ENCODE data around the gene CARD9. TPM values are rescaled to one million over a fixed set of nuclear protein-coding genes. Genes with fewer than 3 reads are reported as not detected.
A peak's percentile ranks its signal among the peaks of the same experiment; 100 is the strongest.

CARD9 gene
- total RNA-seq, 4 donors from 2014 or later = 2.3 to 7.4 (median 3.3) TPM

GRCh38 chr9:136400038-136400834 lies 26.8 kb upstream of the CARD9 start, which contains the start of gene SNAPC4:
SNAPC4 (minus strand) TSS chr9:136400170; CDS start chr9:136398428, 1,742 bp downstream.
- Histone ChIP-seq H3K36me3 (peaks cover 56% of the 10 kb centered on the region), H3K4me1 (peaks cover 29% of the 10 kb centered on the region), H3K27me3 (no peaks in the 10 kb centered on the region), H3K4me3 (peak within 1 kb of the TSS; percentile 87), H3K27ac (no peak within 1 kb of the TSS), H3K9me3 (no peaks in the 10 kb centered on the region)
- TF ChIP-seq CTCF (IDR thresholded peaks at IDR 0.05) = peak; percentile 91 to 99
- TF ChIP-seq POLR2AphosphoS5 (IDR thresholded peaks at IDR 0.05) = no peak
- WGBS = 15% methylated on average over 12 of the region's 71 CpGs
- DNase-seq (ENCODE audit: low spot score in 2 of 2) = peak; percentile 82 to 86

GRCh38 chr9:136399176-136400037 lies 25.9 kb upstream of the CARD9 start:
- no peaks in the 10 kb centered on the region for H3K27me3 ChIP-seq
- 3% methylated on average over 16 of the region's 67 CpGs for WGBS
- no peak for TF ChIP-seq CTCF (IDR thresholded peaks at IDR 0.05)
- no peak for TF ChIP-seq POLR2A (IDR thresholded peaks at IDR 0.05)
- no peak for TF ChIP-seq EP300 (IDR thresholded peaks at IDR 0.05)
- no peak for TF ChIP-seq POLR2AphosphoS5 (IDR thresholded peaks at IDR 0.05)
- peaks cover 22% of the 10 kb centered on the region for H3K4me1 ChIP-seq
- H3K27ac ChIP-seq = no peak overlapping the region
- DNase-seq (ENCODE audit: low spot score in 2 of 2) = peak in 1 of 2 donors; percentile 66
- H3K4me3 ChIP-seq = peak overlapping the region; percentile 87
- H3K9me3 ChIP-seq = no peaks in the 10 kb centered on the region
- H3K36me3 ChIP-seq = peaks cover 56% of the 10 kb centered on the region

GRCh38 chr9:136398286-136398685 lies 24.8 kb upstream of the CARD9 start:
- DNase-seq (ENCODE audit: low spot score in 2 of 2) = peak in 1 of 2 donors; percentile 53
- Histone ChIP-seq H3K36me3 (peaks cover 56% of the 10 kb centered on the region), H3K27ac (no peak overlapping the region), H3K9me3 (no peaks in the 10 kb centered on the region), H3K4me3 (no peak overlapping the region), H3K4me1 (peaks cover 22% of the 10 kb centered on the region), H3K27me3 (no peaks in the 10 kb centered on the region)
- TF ChIP-seq EP300 (IDR thresholded peaks at IDR 0.05) = no peak
- TF ChIP-seq POLR2AphosphoS5 (IDR thresholded peaks at IDR 0.05) = no peak
- no peak for TF ChIP-seq CTCF (IDR thresholded peaks at IDR 0.05)
- TF ChIP-seq POLR2A (IDR thresholded peaks at IDR 0.05) = no peak
- WGBS = 92% methylated on average over 11 of the region's 12 CpGs

- H3K27ac ChIP-seq = no peak overlapping the region
- no peak for TF ChIP-seq POLR2A (IDR thresholded peaks at IDR 0.05)
- TF ChIP-seq POLR2AphosphoS5 (IDR thresholded peaks at IDR 0.05) = no peak
- no peak for TF ChIP-seq CTCF (IDR thresholded peaks at IDR 0.05)
- no peak for TF ChIP-seq EP300 (IDR thresholded peaks at IDR 0.05)
- no peak overlapping the region for H3K4me3 ChIP-seq
- DNase-seq (ENCODE audit: low spot score in 2 of 2) = peak in 1 of 2 donors; percentile 47
- H3K4me1 ChIP-seq = peaks cover 22% of the 10 kb centered on the region
- no peaks in the 10 kb centered on the region for H3K27me3 ChIP-seq
- H3K9me3 ChIP-seq = no peaks in the 10 kb centered on the region
- WGBS = 66% methylated on average over 6 of the region's 6 CpGs
- H3K36me3 ChIP-seq = peaks cover 60% of the 10 kb centered on the region
Measured at GRCh38 chr9:136397643-136398042, 24.2 kb upstream of the CARD9 start.

- WGBS = 89% methylated on average over 4 of the region's 4 CpGs
- Histone ChIP-seq H3K27ac (no peak overlapping the region), H3K27me3 (no peaks in the 10 kb centered on the region), H3K4me3 (no peak overlapping the region), H3K4me1 (peaks cover 22% of the 10 kb centered on the region), H3K9me3 (no peaks in the 10 kb centered on the region), H3K36me3 (peaks cover 65% of the 10 kb centered on the region)
- DNase-seq (ENCODE audit: low spot score in 2 of 2) = no peak
- no peak for TF ChIP-seq POLR2AphosphoS5 (IDR thresholded peaks at IDR 0.05)
- no peak for TF ChIP-seq EP300 (IDR thresholded peaks at IDR 0.05)
- TF ChIP-seq CTCF (IDR thresholded peaks at IDR 0.05) = no peak
- TF ChIP-seq POLR2A (IDR thresholded peaks at IDR 0.05) = no peak
Measured at GRCh38 chr9:136396219-136396515, 22.7 kb upstream of the CARD9 start.

Data from suprapubic skin (tissue), 4 donors.